H9 (cell line): Measurements from ENCODE around the gene RBFOX1. TPM values are rescaled to one million over a fixed set of nuclear protein-coding genes. Genes with fewer than 3 reads are reported as not detected.

Experiments used
- DNase-seq: peaks from one replicate; pipeline ENCODE4 v3.0.0-alpha.2; 2017
- H2AFZ ChIP-seq: one replicate; pipeline ENCODE4 v1.6.1; 2013; ENCODE audit warnings: mild to moderate bottlenecking, low read length, control low read depth, moderate library complexity
- H2AK5ac ChIP-seq: 2 replicates; pipeline ENCODE4 v1.6.1; 2013; ENCODE audit warnings: low read length, control low read depth, mixed read lengths; ENCODE audit not compliant: insufficient read length
- H2BK120ac ChIP-seq: one replicate; pipeline ENCODE4 v1.6.1; 2013; ENCODE audit warnings: low read depth, mild to moderate bottlenecking, low read length, control low read depth, inconsistent platforms; ENCODE audit not compliant: poor library complexity, severe bottlenecking
- H2BK12ac ChIP-seq: 2 replicates; pipeline ENCODE4 v1.6.1; 2013; ENCODE audit warnings: low read length, control low read depth, mixed read lengths, low read depth; ENCODE audit not compliant: insufficient read length
- H2BK15ac ChIP-seq: 2 replicates; pipeline ENCODE4 v1.6.1; 2013; ENCODE audit warnings: low read depth, low read length, control low read depth
- H2BK20ac ChIP-seq: one replicate; pipeline ENCODE4 v1.6.1; 2013; ENCODE audit warnings: low read depth, mild to moderate bottlenecking, low read length, control low read depth, inconsistent platforms; ENCODE audit not compliant: poor library complexity, severe bottlenecking
- H2BK5ac ChIP-seq: 2 replicates; pipeline ENCODE4 v1.6.1; 2013; ENCODE audit warnings: low read length, control low read depth, mixed read lengths; ENCODE audit not compliant: insufficient read length
- H3K14ac ChIP-seq: 2 replicates; pipeline ENCODE4 v1.6.1; 2013; ENCODE audit warnings: low read length, control low read depth; ENCODE audit not compliant: insufficient read depth
- H3K18ac ChIP-seq: 2 replicates; pipeline ENCODE4 v1.6.1; 2013; ENCODE audit warnings: low read depth, mild to moderate bottlenecking, mixed read lengths, low read length, control low read depth; ENCODE audit not compliant: insufficient read length
- H3K23ac ChIP-seq: 2 replicates; pipeline ENCODE4 v1.6.1; 2013; ENCODE audit warnings: low read length, control low read depth, mixed read lengths, low read depth; ENCODE audit not compliant: insufficient read length
- H3K23me2 ChIP-seq: 2 replicates; pipeline ENCODE4 v1.6.1; 2013; ENCODE audit warnings: low read depth, mild to moderate bottlenecking, mixed read lengths, low read length, control low read depth; ENCODE audit not compliant: insufficient read length, poor library complexity, severe bottlenecking
- H3K27ac ChIP-seq: 2 replicates; pipeline ENCODE4 v1.5.1; 2013; ENCODE audit warnings: low read length, control low read depth, mixed read lengths, low read depth; ENCODE audit not compliant: insufficient read length
- H3K27me3 ChIP-seq: 2 replicates; pipeline ENCODE4 v1.6.1; 2013; ENCODE audit warnings: low read length, control low read depth, inconsistent platforms; ENCODE audit not compliant: insufficient read depth
- H3K4ac ChIP-seq: 2 replicates; pipeline ENCODE4 v1.6.1; 2013; ENCODE audit warnings: low read depth, mild to moderate bottlenecking, control low read depth, inconsistent platforms, low read length, moderate library complexity
- H3K4me1 ChIP-seq: 2 replicates; pipeline ENCODE4 v1.6.1; 2013; ENCODE audit warnings: low read length, control low read depth, inconsistent platforms; ENCODE audit not compliant: insufficient read depth
- H3K4me2 ChIP-seq: 2 replicates; pipeline ENCODE4 v1.6.1; 2013; ENCODE audit warnings: low read length, control low read depth, mixed read lengths; ENCODE audit not compliant: insufficient read length, insufficient read depth
- H3K56ac ChIP-seq: 2 replicates; pipeline ENCODE4 v1.6.1; 2013; ENCODE audit warnings: low read depth, mild to moderate bottlenecking, mixed read lengths, low read length, control low read depth; ENCODE audit not compliant: insufficient read length
- H3K79me1 ChIP-seq: 2 replicates; pipeline ENCODE4 v1.6.1; 2013; ENCODE audit warnings: low read depth, mild to moderate bottlenecking, moderate library complexity, low read length, control low read depth, inconsistent platforms; ENCODE audit not compliant: insufficient read depth, poor library complexity, severe bottlenecking
- H3K79me2 ChIP-seq: 2 replicates; pipeline ENCODE4 v1.6.1; 2013; ENCODE audit warnings: low read length, control low read depth, inconsistent platforms; ENCODE audit not compliant: insufficient read depth
- H3K9ac ChIP-seq: 2 replicates; pipeline ENCODE4 v1.6.1; 2013; ENCODE audit warnings: low read length, control low read depth, mixed read lengths; ENCODE audit not compliant: insufficient read length; ENCODE audit errors: extremely low read depth
- H3K9me3 ChIP-seq: one replicate; pipeline ENCODE4 v1.6.1; 2013; ENCODE audit warnings: low read depth, low read length, inconsistent platforms; ENCODE audit not compliant: control insufficient read depth
- H3T11ph ChIP-seq: one replicate; pipeline ENCODE4 v1.6.1; 2013; ENCODE audit warnings: mild to moderate bottlenecking, low read length, control low read depth, inconsistent platforms
- H4K20me1 ChIP-seq: one replicate; pipeline ENCODE4 v1.6.1; 2013; ENCODE audit not compliant: control insufficient read depth, insufficient read length, insufficient read depth
- H4K5ac ChIP-seq: 2 replicates; pipeline ENCODE4 v1.6.1; 2013; ENCODE audit warnings: low read depth, mild to moderate bottlenecking, mixed read lengths, low read length, control low read depth; ENCODE audit not compliant: insufficient read length
- H4K8ac ChIP-seq: replicated peaks from 2 replicates; pipeline ENCODE4 v1.6.1; 2013; ENCODE audit warnings: low read length, control low read depth, mixed read lengths, low read depth; ENCODE audit not compliant: insufficient read length
- H4K91ac ChIP-seq: 2 replicates; pipeline ENCODE4 v1.6.1; 2013; ENCODE audit warnings: low read depth, mild to moderate bottlenecking, moderate library complexity, mixed read lengths, low read length, control low read depth; ENCODE audit not compliant: insufficient read length
- H3K27ac Mint-ChIP-seq, 3 experiments: 2 replicates in 2 of 3; 3 replicates in 1 of 3; pipeline ENCODE4 v1.8.0; 2020 to 2021; ENCODE audit warnings: mixed read lengths in 3 of 3, mild to moderate bottlenecking in 1 of 3, moderate library complexity in 1 of 3
- H3K27me3 Mint-ChIP-seq: 2 replicates; pipeline ENCODE4 v1.8.0; 2021; ENCODE audit warnings: low read depth, mild to moderate bottlenecking, moderate library complexity, mixed read lengths
- H3K36me3 Mint-ChIP-seq, 3 experiments: 2 replicates in 2 of 3; 3 replicates in 1 of 3; pipeline ENCODE4 v1.8.0; 2020 to 2021; ENCODE audit warnings: low read depth in 3 of 3, mixed read lengths in 3 of 3; ENCODE audit not compliant: insufficient read depth in 1 of 3
- H3K4me1 Mint-ChIP-seq, 2 experiments: 2 replicates each; pipeline ENCODE4 v1.8.0; 2020; ENCODE audit warnings: mixed read lengths in 2 of 2
- H3K4me3 Mint-ChIP-seq, 2 experiments: 2 replicates in 1 of 2; 3 replicates in 1 of 2; pipeline ENCODE4 v1.8.0; 2020 to 2021; ENCODE audit warnings: mild to moderate bottlenecking in 2 of 2, mixed read lengths in 2 of 2, moderate library complexity in 1 of 2
- H3K9me3 Mint-ChIP-seq, 2 experiments: 2 replicates in 1 of 2; 3 replicates in 1 of 2; pipeline ENCODE4 v1.8.0; 2020; ENCODE audit warnings: mild to moderate bottlenecking in 2 of 2, mixed read lengths in 2 of 2, moderate library complexity in 1 of 2
- WGBS: extraction: QIAGEN DNeasy Blood & Tissue Kit; methylation state at CpG from one replicate; pipeline ENCODE4 v1.1.7; 2013; ENCODE audit warnings: missing lambda C conversion rate, low lambda C conversion rate, mixed read lengths; ENCODE audit not compliant: insufficient read length; ENCODE audit errors: extremely low coverage; 5-methylcytosine and 5-hydroxymethylcytosine counted together
- total RNA-seq: library from RNA; stranded (reverse); gene quantifications from 2 replicates; pipeline ENCODE4 v1.2.1, GENCODE V29; 2021
- TF ChIP-seq, protein P1 (sequence below): fragments of 200-600 bp; sonication (generic); conservative IDR thresholded peaks from 3 replicates; pipeline ENCODE4 v1.8.0; 2021; ENCODE audit warnings: antibody characterized with exemption, mild to moderate bottlenecking

Gene RBFOX1
- total RNA-seq, 1 experiment from 2014 or later: 2.0 TPM

DNA sequence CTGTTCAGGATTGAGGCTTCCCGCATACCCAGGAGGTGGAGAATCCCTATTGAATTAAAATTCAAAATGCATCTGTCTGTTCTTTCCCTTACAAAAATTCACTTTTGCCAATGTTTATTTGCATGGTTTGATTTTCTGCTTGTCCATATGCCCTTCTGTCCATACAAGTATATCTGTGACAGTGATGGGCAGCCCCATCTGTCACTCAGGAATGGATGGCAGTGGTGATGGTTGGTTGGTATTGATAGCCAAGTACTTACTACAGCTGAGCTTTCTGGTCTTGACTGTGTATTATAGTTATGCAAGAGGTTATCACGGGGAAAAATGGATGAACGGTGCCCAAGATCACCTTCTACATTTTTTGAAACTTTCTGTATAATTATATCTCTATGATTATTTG lies 171.0 kb downstream of the RBFOX1 start:
- H4K5ac ChIP-seq: no peak overlapping the region
- H4K91ac ChIP-seq: no peak overlapping the region
- no peaks in the 10 kb centered on the region for H3K27me3 ChIP-seq
- H4K8ac ChIP-seq: no peak overlapping the region
- no peak overlapping the region for H3K4me3 Mint-ChIP-seq
- no peaks in the 10 kb centered on the region for H3K36me3 Mint-ChIP-seq
- no peak overlapping the region for H3K4me2 ChIP-seq
- no peak for DNase-seq
- no peak overlapping the region for H2BK20ac ChIP-seq
- no peak overlapping the region for H3K56ac ChIP-seq
- no peak overlapping the region for H3K18ac ChIP-seq
- no peak overlapping the region for H2AFZ ChIP-seq
- H3K27ac ChIP-seq: no peak overlapping the region
- peaks cover 7 to 8% of the 10 kb centered on the region in 2 experiments; a peak in 3 of 4 replicates for H3K4me1 Mint-ChIP-seq
- no peak overlapping the region for H3K9ac ChIP-seq
- H3K79me2 ChIP-seq: no peaks in the 10 kb centered on the region
- no peak overlapping the region for H2AK5ac ChIP-seq
- H3K9me3 ChIP-seq: no peaks in the 10 kb centered on the region
- H3K9me3 Mint-ChIP-seq: no peaks in the 10 kb centered on the region
- H3K79me1 ChIP-seq: no peaks in the 10 kb centered on the region
- H2BK15ac ChIP-seq: no peak overlapping the region
- H3K27ac Mint-ChIP-seq: no peak overlapping the region
- no peak overlapping the region for H2BK120ac ChIP-seq
- H2BK5ac ChIP-seq: no peak overlapping the region
- no peak overlapping the region for H2BK12ac ChIP-seq
- no peaks in the 10 kb centered on the region for H4K20me1 ChIP-seq
- no peak overlapping the region for H3K4ac ChIP-seq
- H3T11ph ChIP-seq: no peak overlapping the region
- H3K23me2 ChIP-seq: no peaks in the 10 kb centered on the region
- TF ChIP-seq, protein P1, sequence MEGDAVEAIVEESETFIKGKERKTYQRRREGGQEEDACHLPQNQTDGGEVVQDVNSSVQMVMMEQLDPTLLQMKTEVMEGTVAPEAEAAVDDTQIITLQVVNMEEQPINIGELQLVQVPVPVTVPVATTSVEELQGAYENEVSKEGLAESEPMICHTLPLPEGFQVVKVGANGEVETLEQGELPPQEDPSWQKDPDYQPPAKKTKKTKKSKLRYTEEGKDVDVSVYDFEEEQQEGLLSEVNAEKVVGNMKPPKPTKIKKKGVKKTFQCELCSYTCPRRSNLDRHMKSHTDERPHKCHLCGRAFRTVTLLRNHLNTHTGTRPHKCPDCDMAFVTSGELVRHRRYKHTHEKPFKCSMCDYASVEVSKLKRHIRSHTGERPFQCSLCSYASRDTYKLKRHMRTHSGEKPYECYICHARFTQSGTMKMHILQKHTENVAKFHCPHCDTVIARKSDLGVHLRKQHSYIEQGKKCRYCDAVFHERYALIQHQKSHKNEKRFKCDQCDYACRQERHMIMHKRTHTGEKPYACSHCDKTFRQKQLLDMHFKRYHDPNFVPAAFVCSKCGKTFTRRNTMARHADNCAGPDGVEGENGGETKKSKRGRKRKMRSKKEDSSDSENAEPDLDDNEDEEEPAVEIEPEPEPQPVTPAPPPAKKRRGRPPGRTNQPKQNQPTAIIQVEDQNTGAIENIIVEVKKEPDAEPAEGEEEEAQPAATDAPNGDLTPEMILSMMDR: no peak
- no peaks in the 10 kb centered on the region for H3K4me1 ChIP-seq
- 0 out of 2 replicates have a peak, but pooled peaks cover 1% of the 10 kb centered on the region for H3K27me3 Mint-ChIP-seq
- no peak overlapping the region for H3K23ac ChIP-seq
- no peak overlapping the region for H3K14ac ChIP-seq
- WGBS: no CpG with 5 or more reads among the region's 3 CpGs
